ELF-1 (cell line): Measurements from ENCODE around the gene CD93.

ENCODE experiments used
- DNase-seq: peaks from one replicate; pipeline ENCODE4 v3.0.0-alpha.2; 2016; ENCODE audit warnings: low read depth, low spot score

CD93 gene

DNA sequence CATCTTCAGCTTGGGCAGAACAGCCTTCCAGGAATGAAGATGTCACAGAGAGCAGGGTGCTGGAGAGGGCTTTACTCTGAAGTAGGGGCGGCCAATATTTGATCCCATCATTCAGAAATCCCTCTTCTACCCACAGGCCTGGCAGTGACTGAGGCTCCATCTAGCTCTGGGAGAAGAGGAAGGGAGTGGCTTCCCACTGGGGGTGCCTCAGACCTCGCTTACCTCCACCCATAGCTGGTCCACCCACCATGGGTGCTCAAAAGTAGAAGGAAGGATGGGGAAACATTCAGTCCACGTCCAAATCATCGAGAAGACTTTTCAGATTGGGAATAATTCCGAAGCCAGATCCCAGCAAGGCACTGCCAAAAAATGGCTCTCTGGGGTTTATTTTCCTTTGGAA is 24.9 kb downstream of the CD93 start:
- DNase-seq: no peak

DNA sequence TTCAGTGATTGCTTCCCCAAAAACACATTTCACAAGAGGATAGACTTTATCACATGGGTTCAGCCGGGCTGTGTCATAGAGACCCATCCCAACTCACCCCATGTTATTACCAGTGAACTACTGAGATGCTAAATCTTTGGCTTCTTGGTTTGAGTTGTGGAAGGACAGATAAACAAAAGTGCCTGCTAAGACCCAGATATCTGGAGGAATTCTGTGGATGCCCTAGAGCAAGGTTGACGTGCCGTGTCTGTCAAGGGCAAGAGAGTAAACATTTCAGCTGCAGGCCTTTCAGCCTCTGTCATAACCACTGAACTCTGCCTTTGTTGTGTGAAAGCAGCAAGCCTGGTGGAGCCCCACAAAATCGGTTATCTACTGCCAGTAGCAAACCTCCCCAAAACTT is 25.5 kb downstream of the CD93 start:
- DNase-seq: no peak

DNA sequence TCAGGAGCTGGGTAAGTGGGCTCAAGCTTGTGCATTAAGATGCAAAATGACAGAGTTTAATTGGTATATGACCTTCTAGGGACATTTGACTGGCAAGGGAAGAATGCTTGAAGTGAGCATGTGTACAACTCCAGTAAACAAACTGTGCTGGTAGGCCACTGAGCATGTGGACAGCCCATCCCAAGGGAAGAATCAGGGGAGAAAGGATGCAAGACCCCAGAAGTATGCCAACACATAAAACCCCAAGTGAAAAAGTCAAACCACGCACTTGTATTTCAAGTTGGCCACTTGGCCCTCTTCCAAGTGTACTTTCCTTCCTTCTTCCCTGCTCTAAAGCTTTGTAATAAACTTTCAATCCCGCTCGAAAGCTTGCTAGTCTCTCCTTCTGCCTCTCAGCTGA is 26.3 kb downstream of the CD93 start:
- no peak for DNase-seq

DNA sequence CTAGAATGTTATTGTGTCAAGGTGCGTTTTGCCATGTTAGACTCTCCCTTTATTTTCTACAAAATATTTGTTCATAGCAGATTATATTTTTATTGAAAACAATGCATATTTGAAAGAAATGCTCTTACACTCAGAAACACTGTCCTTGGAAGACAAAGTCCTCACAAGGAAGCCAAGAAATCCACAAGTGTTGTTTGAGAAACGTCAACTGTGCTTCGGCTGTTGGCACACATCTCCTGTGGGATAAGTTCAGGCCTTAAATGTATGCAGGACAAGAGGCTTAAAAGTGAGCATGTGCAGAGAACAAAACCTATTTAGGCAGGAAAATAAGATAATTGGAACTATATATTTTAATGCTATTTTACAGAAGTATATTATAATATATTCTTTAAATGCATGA is 27.1 kb downstream of the CD93 start:
- DNase-seq: no peak

DNA sequence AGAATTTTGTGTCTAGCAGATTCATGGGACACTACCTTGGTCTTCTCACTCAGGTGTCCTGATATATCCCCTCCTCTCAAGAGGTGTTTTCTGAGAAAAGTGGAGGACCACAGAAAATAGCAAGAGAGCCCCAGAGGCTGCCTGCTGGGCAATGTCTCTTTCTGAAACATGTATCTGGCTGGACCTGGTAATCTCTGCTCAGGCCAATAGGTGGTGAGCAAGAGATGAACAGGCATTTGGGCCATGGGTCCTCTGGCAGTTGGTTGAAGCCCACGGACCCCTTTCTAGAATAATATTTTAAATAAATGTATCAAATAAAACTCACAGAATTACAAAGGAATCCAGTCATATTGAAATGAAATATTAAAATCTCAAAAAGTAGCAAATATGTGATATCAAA is 27.9 kb downstream of the CD93 start:
- no peak for DNase-seq

DNA sequence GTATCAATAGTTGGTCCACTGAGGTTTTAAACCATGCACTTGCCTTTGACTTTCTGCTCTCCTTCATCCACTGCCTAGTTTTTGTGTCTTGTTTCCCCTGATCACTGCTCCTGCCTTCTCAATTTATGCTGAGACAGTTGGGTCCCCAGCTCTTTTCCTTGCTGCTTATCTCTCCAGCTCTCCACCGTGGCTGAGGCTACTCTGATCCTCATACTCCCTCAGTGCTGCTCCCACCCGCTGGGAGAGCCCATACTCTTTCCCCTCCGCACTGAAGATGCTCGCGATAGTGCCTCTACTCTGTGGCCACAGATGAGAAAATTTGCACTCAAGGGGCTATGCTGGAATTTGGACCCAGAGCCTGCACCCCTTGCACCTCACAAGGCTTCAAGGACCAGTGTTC is 33.2 kb downstream of the CD93 start:
- no peak for DNase-seq

DNA sequence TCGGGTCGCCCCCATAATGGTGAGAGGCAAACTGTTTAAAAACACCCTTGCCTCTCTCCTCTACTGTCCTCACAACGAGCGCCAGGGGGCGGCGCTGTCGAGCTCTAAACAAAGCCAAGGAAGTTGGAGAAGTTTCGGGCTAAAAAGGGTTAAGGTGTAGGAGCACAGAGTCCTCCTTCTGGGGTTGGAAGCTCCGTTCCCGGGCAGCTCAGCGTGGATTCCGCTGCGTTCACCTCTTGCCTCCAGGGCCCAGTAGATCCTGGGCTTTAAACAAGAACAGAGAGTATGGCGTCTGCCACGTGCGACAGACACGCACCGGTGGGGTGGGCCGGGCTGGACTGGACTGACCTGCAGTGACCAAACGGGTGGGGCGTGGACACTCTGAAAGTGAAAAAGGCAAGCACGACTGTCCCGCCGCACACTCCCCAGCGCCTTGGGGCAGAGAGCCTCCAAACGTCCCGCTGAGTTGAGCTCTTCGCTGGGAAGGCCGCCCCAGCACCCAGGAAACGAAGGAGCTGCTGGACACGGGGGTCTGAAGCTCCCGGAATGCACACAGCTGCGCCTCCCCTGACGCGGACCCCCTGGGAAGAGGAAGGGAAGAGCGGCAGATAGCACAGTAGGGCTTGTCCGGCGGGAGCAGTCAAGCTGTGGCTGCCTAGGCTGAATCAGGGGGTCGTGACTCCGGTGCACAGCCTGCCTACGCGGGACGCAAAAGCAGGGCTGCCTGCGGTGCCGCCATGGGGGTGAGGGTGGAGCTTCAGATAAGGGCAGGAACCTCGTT is 35.1 kb downstream of the CD93 start:
- DNase-seq: peak; percentile 94

DNA sequence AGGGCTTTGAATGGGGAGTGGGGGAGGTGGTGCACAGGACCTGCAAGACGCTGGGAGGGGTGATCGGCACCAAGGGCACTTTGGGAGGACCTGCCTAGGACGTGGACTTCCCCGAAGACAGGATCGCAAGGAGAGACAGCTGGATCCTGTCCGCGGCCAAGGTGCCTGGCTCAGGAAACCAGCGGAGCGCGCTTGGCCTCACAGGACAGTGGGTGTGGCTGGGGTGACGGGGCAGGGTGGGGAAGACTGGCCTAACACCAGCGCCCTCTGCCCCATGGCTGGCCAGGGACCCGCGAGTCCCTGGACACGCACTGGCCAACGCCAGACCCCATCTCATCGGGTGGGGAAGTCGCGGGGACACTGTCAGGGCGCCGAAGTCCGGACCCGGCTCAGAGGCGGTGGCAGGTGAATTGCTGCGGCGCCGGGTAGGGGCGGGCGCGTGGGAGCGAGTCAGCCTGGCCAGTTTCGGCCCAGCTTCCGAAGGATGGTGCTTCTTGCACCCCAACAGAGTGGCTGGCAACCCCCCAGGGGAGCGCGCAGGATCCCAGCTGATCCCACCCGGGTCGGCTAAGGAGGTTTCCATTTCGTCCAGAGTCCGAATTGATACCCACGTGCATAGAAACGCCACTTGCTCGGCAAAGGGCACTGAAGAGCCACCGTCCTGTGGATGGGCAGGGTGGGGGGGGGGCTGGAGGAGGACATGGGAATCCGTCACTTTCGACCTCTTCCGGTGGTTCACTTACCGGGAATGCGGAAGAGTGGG is 35.9 kb downstream of the CD93 start:
- peak; percentile 21 for DNase-seq

DNA sequence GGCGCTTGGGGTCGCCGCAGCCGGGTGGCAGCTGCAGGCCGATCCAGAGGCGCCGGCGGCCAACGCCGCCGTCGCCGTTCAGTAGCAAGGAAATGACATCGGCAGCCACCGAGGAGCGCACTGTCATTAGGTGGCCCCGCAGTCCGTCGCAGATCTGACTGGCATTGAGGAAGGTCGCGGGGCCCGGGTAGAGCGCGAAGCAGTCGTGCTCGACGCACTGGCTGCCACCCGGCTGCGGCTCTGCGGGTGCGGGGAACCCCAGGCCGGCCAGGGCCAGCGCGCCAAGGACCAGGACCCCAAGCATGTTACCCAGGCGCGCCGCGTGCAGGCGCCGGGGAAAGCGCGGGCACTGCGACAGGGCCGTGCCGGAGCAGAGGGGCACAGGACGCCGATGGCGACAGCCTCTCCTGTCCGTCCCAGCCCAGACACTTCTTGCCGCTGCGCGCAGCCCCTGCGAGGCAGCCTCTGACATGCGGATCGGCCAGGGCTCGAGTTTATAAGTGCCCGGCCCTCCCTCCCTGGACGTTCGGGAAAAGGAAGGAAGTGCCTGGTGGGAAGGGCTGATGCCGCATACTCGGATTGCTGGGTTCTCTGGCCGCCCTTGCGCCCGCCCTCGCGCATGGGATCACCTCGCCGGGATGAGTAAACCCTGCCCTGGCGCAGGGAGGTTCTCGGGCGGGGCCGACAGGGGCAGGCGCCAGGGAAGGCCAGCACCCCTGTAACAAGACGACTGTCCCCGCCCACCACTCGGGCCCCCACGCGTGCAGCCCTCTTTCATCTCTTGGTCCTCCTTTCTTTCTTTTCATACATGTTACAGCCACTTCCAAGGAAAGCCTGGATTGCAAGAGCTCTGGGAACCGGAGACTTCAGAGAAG is 36.7 kb downstream of the CD93 start, which contains the start of gene THBD:
Gene THBD, minus strand, starts transcription at position 472 of the 875 bp plus-strand sequence. Its CDS starts 168 bp downstream, at position 304.
- DNase-seq: peak; percentile 61

DNA sequence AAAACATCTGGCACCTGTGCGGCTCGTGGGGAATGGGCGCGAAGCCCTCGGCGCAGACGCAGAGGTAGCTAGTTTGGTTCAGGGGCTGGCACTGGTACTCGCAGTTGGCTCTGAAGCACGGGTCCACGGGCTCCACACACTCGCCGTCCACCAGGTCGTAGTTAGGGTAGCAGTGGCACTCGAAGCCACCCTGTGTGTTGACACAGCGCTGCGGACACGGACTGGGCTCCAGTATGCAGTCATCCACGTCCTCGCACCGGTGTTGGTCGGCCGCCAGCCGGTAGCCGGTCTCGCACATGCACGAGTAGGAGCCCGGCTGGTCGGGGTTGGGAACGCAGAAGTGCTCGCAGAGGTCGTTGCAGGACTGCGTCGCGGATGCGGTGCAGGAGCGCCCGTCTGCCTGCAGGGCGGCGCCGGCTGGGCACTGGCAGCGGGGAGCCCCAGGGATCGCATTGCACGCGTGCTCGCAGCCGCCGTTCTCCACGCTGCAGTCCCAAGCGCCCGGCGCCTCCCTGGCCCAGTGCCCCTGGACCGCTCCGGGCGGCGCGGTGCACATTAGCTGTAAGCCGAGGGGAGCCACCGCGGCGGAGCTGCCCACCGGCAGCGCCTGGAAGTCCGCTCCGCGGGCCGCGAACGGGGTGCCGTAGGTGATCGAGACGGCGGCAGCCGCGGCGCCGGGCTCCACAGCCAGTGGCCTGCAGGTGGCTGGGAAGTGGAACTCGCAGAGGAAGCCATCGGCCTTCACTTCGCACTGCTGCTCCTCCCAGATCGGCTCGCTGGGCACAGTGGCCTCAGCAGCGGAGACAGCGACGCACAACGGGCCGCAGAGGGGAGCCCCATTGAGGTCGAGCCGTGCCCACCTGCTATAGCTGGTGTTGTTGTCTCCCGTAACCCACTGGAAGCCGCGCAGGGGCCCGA is 37.6 kb downstream of the CD93 start:
- DNase-seq: peak; percentile 72

DNA sequence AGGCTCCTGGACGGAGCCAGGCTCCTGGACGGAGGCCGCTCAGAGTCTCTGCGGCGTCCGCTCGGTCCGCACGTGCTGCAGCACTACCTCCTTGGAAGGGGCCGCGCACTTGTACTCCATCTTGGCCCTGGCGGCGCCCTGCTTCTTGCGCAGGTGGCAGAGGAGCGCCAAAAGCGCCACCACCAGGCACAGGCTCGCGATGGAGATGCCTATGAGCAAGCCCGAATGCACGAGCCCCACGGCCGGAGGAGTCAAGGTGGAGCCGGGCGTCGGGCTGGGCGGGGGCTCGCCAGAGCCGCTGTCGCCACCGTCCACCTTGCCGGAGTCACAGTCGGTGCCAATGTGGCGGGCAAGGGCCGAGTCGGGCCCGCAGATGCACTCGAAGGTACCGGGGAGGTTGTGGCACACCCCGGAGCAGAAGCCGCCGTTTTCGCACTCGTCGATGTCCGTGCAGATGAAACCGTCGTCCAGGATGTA is 38.3 kb downstream of the CD93 start:
- DNase-seq: peak; percentile 32

DNA sequence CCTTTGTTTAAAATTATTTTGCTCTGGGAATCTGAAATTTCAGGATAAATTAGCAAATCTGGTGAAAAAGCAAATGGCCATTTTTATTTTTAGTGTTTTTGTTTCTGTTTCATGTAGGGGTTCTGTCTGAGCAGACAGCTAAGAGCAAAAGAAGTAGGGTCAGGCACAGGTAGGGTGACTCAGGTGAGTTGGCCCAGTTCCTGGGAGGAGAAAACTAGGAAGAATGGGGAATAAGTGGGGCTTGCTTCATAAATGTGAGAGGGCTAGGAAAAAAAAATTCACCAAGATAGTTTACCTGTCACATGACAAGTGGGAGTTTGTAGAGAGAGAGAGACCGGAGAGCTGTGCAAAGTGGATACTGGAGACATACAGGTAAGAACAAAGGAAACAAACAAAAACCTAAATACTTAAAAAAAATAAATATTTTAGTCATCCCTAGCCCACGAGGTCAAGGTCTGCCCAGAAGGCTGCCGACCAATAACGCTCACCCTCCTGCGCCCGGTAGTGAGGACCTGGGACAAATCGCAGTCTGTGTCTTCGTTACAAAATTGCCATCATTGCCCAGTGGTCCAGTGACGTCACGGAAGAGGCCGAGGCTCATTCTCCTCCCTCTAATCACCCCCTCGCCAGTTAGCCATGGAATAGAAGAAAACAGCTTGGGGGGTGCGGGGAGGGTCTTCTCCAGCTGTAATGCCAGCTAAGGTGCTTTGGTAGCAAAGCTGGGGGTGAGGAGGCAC is 39.0 kb downstream of the CD93 start:
- DNase-seq: no peak

DNA sequence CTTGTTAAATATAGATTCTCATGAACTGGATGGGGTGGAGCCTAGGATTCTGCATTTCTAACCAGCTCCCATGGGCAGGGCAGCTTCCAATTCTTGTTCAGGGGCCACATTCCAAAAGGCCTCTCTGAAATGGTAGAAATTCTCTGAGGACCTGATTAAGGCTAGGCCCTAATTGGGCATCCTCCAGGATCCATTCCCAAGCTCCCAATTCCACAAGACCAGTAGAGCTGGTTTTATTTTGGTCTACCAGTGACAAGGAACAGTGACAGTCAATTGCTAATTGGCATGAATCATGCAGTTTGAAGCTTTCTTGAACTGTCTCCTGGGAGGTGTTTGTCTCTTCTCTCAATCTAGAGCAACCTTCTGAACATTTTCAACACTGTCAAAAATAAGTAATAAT is 39.7 kb downstream of the CD93 start:
- DNase-seq: peak; percentile 67

DNA sequence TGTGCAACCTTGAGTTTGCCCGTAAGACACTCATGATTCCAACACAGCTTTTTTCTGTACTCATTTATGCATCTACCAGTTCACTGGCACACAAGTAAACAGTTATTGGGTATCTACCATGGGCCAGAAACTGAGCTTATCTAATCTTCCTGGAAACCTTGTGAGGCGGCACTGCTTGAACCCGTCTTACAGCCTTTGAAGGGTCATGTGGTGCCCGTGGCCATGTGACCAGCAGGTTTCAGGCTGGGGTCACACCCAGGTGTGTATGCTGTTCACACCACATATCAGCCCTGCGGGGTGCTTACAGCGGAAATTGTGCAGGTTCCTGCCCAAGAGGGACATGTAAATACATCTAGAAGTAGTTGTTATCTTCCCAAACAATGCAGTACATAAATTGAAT is 42.7 kb downstream of the CD93 start:
- no peak for DNase-seq

DNA sequence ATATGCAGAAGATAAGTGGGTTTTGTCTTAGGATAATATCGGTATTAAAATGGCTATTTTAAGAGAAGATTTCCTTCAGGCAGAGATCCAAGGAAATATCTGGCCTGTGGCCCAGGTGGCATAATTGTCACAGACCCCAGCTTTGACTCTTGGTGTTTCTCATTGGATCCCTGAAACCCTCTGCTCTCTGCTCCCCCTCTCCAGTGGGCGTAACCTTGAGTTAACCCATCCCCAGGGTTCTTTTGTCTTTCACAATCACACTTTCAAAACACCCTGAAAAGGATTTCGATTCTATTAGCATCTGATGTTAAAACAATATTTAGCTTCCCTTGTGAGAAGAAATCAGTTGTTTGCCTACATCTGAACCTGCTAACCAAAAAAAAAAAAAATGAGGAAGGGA is 43.9 kb downstream of the CD93 start:
- no peak for DNase-seq

DNA sequence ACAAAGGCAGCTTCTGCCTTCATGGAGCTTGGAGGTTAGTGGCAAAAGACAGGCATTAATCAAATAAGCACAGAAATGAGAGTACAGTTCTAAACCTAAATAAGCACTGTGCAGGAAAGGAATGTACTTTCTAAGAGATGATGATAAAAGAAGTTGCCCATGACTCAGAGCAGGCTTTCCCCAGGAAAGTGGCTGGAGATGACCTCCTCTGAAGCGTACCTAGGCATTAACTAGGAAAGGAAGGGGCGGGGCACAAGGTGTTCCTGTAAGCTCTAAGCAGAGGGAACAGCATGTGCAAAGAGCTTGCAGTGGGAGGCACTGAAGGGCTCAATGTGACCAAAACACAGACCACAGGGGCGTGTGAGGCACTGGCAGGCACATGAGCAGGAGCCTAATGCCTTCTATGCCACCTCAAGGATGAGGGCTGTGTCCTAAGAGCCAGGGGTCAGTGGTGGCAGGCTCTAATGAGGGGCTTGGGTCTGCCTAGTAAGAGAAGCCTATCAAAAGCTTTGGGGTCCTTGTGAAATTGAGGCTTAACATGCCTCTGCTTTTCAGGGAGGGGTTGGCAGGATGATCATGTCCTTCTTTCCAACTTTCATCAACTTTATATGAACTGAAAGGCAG is 46.1 kb downstream of the CD93 start:
- no peak for DNase-seq

DNA sequence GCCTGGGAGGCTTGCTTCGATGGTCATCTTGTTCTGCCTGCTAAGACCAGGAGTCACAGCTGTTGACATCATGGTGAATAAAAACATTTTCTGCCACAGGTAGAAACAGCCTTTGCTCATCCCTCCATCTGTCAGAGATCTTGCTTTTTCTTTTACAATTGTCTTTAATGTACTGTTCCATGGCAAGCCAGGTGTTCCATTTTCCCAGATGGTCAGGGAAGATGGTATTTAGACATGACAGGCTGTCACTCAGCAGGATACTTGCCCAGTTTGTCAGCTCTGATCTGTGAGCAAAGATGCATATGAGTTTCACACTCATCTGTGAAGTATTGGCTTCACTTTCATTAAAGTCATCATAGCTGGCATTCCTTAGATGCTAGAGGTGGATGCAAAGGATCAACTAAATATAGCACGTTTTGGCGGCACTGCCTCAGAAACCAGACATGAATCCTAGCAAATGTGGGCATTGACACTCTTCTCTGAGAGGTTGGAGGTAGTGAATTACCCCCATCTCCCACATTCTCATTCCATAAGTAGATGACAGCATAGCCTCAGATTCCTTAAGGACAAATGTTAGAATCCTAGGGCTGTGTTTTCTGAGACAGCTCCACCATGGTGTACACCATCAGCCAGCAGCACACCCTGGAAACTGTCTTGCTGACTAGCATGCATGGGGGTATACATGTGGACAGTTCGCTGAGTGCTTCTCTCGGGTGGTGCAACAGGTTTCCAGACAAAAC is 46.8 kb downstream of the CD93 start:
- DNase-seq: no peak

DNA sequence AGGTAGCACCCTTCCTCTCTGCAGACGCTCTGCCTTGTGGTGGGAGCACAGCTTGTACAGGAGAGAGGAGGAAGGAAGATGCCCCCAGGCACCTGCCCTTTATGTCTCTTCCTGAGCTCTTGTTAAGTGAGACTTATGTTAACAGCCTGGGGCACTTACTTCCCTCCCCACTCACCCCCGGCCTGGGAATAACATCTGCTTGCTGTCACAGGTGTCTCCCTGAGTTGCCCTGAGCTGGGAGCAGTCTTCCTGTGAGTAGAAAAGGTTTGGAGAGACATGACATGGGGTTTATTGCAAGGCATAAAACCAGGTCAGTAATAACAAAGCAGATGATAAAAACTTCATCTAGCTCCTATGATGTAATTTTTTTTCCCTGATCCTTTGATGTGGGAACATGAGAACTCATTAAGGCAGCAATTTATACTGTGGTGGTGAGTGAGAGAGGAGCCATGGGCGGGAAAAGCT is 49.1 kb downstream of the CD93 start:
- peak; percentile 42 for DNase-seq

DNA sequence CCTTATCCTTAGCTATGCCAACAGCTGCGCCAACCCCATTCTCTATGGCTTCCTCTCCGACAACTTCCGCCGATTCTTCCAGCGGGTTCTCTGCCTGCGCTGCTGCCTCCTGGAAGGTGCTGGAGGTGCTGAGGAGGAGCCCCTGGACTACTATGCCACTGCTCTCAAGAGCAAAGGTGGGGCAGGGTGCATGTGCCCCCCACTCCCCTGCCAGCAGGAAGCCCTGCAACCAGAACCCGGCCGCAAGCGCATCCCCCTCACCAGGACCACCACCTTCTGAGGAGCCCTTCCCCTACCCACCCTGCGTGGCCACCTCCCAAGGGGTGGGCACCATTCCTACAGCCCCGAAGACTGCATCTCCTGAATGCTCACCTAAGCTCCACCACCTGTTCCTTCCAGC is 49.8 kb downstream of the CD93 start:
- no peak for DNase-seq
